Activated CD4-positive, CD25-positive, alpha-beta regulatory T cell treated with anti-CD3 and anti-CD28 coated beads, Interleukin-2, amount 50 U/mL, for 16 hours (primary cell): Measurements from ENCODE around the gene HLA-DRA.
"Not testable (repeated sequence)": the region's sequence is repeated elsewhere in the genome, so short reads cannot be mapped to it uniquely, and the experiment has no call there.

Experiments
- DNase-seq: peaks from one replicate; pipeline ENCODE4 v3.0.0-alpha.2; 2020; ENCODE audit warnings: low read depth, low spot score

The HLA-DRA gene

DNA sequence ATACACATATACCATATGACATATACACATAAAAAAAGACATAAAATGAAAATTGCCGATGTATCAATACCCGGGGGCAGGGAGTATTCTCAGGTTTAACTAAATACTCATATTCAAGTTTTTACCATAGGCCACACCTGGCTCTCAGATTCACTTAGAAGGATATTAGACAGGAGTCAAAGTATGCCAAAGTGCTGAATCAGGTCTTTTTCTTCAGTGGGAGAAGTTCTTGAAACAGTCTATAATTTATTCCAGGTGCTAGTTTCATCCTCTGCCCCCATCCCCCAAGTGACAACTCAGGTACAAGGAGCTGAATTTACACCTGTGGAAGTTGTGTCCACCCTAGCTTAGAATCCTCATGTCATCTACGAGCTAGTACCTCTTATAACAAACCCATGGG lies 8.5 kb upstream of the HLA-DRA start:
- no peak for DNase-seq

DNA sequence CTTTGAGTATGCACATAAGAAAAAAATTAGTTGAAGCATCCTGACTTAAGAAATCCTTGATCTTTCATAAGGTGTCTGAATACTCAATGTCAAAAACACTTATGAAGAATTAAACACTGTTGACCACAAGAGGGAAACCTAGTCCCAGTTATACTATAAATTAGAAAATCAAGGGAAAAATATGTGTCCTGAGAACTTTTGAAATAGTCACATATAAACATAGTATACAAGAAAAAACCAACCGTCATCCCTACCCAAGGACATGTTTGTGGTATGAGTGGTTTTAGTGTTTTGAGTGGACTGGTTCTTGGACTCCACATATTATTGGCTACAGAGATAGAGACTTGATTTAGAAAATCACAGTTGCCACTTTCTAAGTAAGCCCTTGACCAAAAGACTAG lies 7.6 kb upstream of the HLA-DRA start:
- DNase-seq: no peak

GRCh38 chr6:32433950-32434349 lies 5.7 kb upstream of the HLA-DRA start:
- not testable (repeated sequence) for DNase-seq

- no peak for DNase-seq
Measured at GRCh38 chr6:32436186-32436585, 3.5 kb upstream of the HLA-DRA start.

- no peak for DNase-seq
Measured at GRCh38 chr6:32436995-32437836, 2.5 kb upstream of the HLA-DRA start.

DNA sequence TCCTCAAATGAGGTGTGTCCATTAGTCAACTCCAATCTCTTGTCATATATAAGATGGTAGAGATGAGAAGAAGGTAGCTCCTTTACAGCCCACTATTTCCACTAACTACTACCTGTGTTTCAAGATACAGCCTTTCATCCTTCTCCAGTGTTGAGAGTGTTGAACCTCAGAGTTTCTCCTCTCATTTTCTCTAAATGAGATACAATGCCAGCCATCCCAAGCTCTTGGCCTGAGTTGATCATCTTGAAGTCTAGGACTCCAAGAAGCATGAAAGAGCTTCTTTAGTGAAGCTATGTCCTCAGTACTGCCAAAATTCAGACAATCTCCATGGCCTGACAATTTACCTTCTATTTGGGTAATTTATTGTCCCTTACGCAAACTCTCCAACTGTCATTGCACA lies 548 bp upstream of the HLA-DRA start:
- DNase-seq: no peak

- no peak for DNase-seq
Measured at GRCh38 chr6:32442243-32442667, 2.6 kb downstream of the HLA-DRA start.

DNA sequence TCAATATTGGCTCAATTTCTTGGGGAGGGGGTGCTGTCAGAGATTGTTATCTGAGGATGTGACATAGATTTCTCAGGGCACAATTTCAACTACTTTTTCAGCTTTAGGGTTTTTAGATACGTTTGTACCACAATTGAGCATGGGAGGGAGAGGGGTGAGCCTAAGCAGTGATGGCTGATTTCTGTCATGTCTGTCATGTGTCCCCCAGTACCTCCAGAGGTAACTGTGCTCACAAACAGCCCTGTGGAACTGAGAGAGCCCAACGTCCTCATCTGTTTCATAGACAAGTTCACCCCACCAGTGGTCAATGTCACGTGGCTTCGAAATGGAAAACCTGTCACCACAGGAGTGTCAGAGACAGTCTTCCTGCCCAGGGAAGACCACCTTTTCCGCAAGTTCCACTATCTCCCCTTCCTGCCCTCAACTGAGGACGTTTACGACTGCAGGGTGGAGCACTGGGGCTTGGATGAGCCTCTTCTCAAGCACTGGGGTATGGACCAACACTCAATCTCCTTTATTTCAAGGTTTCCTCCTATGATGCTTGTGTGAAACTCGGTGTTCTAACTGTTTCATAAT lies 3.4 kb downstream of the HLA-DRA start:
- DNase-seq: no peak

DNA sequence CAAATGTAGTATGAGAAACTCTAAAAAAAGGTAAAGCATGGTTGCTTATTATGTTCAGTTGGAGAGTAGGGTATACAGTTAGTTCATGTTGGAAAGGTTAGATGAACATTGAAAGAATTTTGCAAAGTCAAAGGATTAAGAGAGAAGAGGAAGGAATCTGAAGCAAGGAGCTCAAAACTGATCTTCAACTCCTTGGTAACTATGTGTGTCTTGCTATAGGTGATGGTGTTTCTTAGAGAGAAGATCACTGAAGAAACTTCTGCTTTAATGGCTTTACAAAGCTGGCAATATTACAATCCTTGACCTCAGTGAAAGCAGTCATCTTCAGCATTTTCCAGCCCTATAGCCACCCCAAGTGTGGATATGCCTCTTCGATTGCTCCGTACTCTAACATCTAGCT lies 4.7 kb downstream of the HLA-DRA start:
- DNase-seq: no peak

DNA sequence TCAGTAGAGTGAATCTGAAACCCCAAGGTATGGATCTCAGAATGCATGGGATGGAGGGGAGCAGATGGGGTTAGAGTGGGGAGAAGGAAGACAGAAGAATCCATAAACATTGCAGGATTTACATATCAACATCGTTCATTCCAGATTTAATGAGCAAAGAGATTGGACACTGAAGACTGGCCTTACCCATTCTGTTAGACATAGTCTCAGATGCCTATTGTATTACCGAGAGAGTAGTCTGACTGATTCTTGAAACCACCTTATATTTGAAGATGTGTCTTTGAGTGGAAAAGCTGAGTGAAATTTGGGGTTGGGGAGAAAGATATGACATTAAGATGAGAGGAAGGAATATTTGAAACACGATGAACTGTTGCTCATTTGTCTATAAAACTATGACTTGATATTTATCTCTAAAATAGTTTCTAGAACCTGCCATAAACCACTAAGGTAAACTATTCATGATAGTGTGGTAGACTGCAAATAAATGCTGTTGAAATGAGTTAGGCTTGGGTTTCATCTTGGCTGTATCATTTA lies 5.7 kb downstream of the HLA-DRA start:
- no peak for DNase-seq

GRCh38 chr6:32447932-32448331 lies 8.2 kb downstream of the HLA-DRA start:
- no peak for DNase-seq

GRCh38 chr6:32449088-32449736 lies 9.5 kb downstream of the HLA-DRA start:
- no peak for DNase-seq

GRCh38 chr6:32457054-32457453 lies 17.4 kb downstream of the HLA-DRA start:
- no peak for DNase-seq

DNA sequence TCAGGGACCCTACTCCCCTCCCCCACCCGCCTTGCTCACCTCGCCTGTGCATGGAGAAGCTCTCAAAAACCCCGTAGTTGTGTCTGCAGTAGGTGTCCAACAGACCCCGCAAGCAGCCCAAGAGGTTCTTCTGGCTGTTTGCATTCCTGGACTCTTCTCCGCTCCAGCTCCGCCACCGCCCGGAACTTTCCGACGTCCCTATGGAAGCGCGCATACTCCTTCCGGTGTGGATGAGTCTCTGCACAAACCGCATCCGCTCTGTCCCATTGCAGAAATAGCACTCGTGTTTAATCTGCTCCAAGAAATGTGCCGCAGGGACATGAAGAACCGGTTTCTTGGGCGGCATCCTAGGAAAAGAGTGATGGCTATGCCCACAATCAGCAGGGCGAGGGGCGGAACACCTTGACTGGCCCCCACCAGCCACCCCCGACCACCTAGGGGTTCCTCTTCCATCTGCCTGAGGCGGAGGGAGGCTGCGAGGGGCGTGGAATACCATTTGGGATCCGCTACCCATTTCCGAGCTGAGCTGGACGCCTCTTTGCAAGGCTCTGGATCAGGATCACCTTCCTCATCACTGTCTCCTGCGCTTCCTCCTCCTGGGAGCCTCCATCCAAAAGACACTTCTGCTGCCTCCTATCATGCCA lies 20.2 kb downstream of the HLA-DRA start:
- DNase-seq: no peak

DNA sequence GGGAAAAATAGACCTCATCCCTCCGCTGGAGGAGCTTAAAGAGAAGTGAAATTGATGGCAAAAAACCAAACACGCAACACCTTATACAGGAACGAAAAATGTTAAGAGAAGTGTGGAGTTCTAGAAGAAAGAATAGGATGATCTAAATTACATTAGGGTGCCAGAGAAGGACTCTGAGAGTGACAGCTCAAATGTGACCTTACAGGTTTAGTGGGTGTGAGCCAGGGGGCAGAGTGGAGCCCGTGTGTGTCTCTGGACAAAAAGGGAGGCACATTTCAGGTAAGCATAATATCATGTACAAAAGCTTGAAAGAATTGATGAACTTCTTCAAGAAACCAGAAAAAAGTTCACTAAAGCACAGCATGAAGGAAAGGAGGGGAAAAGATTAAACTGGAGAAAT lies 20.8 kb downstream of the HLA-DRA start:
- DNase-seq: no peak

- DNase-seq: no peak
Measured at GRCh38 chr6:32461493-32461892, 21.8 kb downstream of the HLA-DRA start.

DNA sequence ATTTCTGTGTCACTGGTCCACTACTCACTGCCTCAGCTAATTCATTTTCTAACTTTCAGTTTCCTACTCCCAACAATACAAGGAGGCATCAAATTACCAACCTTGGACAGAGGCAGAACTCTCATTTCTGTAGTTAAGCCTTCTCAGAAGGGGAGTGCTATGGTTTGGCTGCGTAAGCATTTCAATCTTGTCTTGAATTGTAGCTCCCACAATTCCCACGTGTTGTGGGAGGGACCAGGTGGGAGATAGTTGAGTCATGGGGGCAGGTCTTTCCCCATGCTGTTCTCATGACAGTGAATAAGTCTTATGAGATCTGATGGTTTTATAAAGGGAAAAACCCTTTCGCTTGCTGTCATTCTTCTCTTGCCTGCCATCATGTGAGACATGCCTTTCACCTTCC lies 22.9 kb downstream of the HLA-DRA start:
- DNase-seq: no peak

- DNase-seq: not testable (repeated sequence)
Measured at GRCh38 chr6:32467743-32468503, 28.2 kb downstream of the HLA-DRA start.

- DNase-seq: no peak
Measured at GRCh38 chr6:32472781-32473375, 33.2 kb downstream of the HLA-DRA start.

GRCh38 chr6:32473376-32474348 lies 34.0 kb downstream of the HLA-DRA start:
- DNase-seq: not testable (repeated sequence)
